ENCODE results near the gene ITGB8.

Gene ITGB8

DNA sequence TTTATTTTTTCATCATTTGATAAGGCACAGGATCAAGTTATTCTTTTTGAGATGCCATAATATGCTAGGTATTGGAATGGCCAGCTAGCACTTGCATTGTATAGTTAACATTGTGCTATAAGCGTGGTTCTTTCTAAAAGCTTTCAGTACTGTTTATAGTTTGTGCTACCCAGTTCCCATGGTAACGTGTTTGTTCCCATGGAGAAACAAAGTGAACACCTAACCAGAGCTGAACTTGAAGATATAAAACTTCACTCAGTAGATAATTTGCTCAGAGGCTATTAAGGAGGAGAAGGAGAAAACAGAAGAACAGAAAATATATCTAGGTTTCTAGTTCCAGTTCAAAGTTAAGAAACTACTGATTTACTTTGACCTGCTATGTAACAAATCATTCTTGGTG lies 23.6 kb upstream of the ITGB8 start:
- no peak overlapping the region for H3K9ac ChIP-seq (ENCODE audit: low read depth, low read length)
- no peak for DNase-seq

DNA sequence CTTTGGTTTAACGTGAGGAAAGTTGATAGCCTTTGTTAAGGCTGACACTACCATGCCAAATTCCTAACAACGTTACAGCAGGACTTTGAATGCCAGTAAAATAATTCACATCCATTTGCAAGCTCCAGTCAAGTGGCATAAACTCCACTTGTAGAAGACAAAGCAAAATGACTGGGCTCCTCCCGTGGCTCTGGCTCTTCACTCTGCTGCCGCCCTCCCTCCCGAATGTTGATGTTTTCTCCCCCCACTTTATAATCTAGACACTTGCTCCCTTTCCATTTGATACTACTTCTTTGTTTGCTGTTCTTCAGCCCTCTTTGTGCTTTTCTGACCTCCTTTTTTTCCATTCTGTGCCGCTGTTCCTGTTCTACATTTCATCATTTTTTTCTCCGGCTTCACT lies 22.8 kb upstream of the ITGB8 start:
- ATAC-seq (ENCODE audit: insufficient read depth, low read depth) = no peak
- Histone ChIP-seq H3K4me3 (ENCODE audit: low read depth in 1 of 2, low read length in 2 of 2) (no peak overlapping the region), H3K27ac (ENCODE audit: low read length) (no peak overlapping the region), H3K4me1 (ENCODE audit: insufficient read depth, low read length) (no peaks in the 10 kb centered on the region), H3K4me2 (ENCODE audit: insufficient read depth, low read length) (no peak overlapping the region), H3K27me3 (ENCODE audit: insufficient read depth, low read length, poor library complexity) (no peaks in the 10 kb centered on the region), H4K20me1 (ENCODE audit: insufficient read depth, low read length) (no peaks in the 10 kb centered on the region), H3K79me2 (ENCODE audit: insufficient read depth, low read length) (no peaks in the 10 kb centered on the region), H3K9me3 (ENCODE audit: insufficient read depth, low read length, severe bottlenecking) (no peaks in the 10 kb centered on the region), H3K9ac (ENCODE audit: low read depth, low read length) (no peak overlapping the region), H2AFZ (ENCODE audit: low read depth, low read length) (no peak overlapping the region), H3K36me3 (ENCODE audit: insufficient read depth, low read length) (no peaks in the 10 kb centered on the region)
- TF ChIP-seq, protein P1, sequence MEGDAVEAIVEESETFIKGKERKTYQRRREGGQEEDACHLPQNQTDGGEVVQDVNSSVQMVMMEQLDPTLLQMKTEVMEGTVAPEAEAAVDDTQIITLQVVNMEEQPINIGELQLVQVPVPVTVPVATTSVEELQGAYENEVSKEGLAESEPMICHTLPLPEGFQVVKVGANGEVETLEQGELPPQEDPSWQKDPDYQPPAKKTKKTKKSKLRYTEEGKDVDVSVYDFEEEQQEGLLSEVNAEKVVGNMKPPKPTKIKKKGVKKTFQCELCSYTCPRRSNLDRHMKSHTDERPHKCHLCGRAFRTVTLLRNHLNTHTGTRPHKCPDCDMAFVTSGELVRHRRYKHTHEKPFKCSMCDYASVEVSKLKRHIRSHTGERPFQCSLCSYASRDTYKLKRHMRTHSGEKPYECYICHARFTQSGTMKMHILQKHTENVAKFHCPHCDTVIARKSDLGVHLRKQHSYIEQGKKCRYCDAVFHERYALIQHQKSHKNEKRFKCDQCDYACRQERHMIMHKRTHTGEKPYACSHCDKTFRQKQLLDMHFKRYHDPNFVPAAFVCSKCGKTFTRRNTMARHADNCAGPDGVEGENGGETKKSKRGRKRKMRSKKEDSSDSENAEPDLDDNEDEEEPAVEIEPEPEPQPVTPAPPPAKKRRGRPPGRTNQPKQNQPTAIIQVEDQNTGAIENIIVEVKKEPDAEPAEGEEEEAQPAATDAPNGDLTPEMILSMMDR (IDR thresholded peaks at IDR 0.05; ENCODE audit: borderline replicate concordance, extremely low read depth, low read length, poor library complexity, severe bottlenecking) = no peak
- TF ChIP-seq EZH2 (IDR thresholded peaks at IDR 0.05; ENCODE audit: borderline replicate concordance, low read depth, low read length, severe bottlenecking) = no peak
- no peak for DNase-seq

More for the DNA sequence above, 23.6 kb upstream of the ITGB8 start:
- Histone ChIP-seq H3K27me3 (ENCODE audit: insufficient read depth, low read length, poor library complexity) (no peaks in the 10 kb centered on the region), H2AFZ (ENCODE audit: low read depth, low read length) (no peak overlapping the region), H3K79me2 (ENCODE audit: insufficient read depth, low read length) (no peaks in the 10 kb centered on the region), H3K27ac (ENCODE audit: low read length) (no peak overlapping the region), H3K9me3 (ENCODE audit: insufficient read depth, low read length, severe bottlenecking) (no peaks in the 10 kb centered on the region), H3K36me3 (ENCODE audit: insufficient read depth, low read length) (no peaks in the 10 kb centered on the region), H3K4me2 (ENCODE audit: insufficient read depth, low read length) (no peak overlapping the region), H3K4me1 (ENCODE audit: insufficient read depth, low read length) (no peaks in the 10 kb centered on the region), H3K4me3 (ENCODE audit: low read depth in 1 of 2, low read length in 2 of 2) (no peak overlapping the region), H4K20me1 (ENCODE audit: insufficient read depth, low read length) (no peaks in the 10 kb centered on the region)
- TF ChIP-seq, protein P1 (IDR thresholded peaks at IDR 0.05; ENCODE audit: borderline replicate concordance, extremely low read depth, low read length, poor library complexity, severe bottlenecking) = no peak
- TF ChIP-seq EZH2 (IDR thresholded peaks at IDR 0.05; ENCODE audit: borderline replicate concordance, low read depth, low read length, severe bottlenecking) = no peak
- ATAC-seq (ENCODE audit: insufficient read depth, low read depth) = no peak

DNA sequence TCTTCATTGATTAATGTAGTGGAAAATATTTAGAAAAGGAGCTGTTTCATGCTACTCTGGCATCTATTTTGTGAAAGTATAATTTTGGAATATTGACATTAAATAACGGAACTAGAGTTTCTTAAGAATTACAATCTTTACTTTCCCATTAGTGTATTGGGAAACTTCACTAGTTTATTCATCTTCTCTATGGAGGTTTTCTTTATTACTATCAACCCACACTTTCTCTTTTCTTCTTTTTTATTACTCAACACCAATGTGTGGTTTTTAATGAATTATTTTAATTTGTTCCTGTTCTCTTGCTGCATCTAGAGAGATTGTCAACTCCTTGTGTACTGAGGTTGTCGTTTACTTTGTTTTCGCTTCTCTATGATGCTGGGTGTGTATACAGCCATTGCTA lies 20.4 kb upstream of the ITGB8 start:
- H3K27me3 ChIP-seq (ENCODE audit: insufficient read depth, low read length, poor library complexity) = no peaks in the 10 kb centered on the region
- DNase-seq (no peak), ATAC-seq (ENCODE audit: insufficient read depth, low read depth) (no peak)
- no peak overlapping the region for H3K4me2 ChIP-seq (ENCODE audit: insufficient read depth, low read length)
- H3K27ac ChIP-seq (ENCODE audit: low read length) = no peak overlapping the region
- no peaks in the 10 kb centered on the region for H3K4me1 ChIP-seq (ENCODE audit: insufficient read depth, low read length)
- no peaks in the 10 kb centered on the region for H3K9me3 ChIP-seq (ENCODE audit: insufficient read depth, low read length, severe bottlenecking)
- no peaks in the 10 kb centered on the region for H3K79me2 ChIP-seq (ENCODE audit: insufficient read depth, low read length)
- no peaks in the 10 kb centered on the region for H4K20me1 ChIP-seq (ENCODE audit: insufficient read depth, low read length)
- H3K9ac ChIP-seq (ENCODE audit: low read depth, low read length) = no peak overlapping the region
- H2AFZ ChIP-seq (ENCODE audit: low read depth, low read length) = no peak overlapping the region
- no peak overlapping the region for H3K4me3 ChIP-seq (ENCODE audit: low read depth in 1 of 2, low read length in 2 of 2)
- H3K36me3 ChIP-seq (ENCODE audit: insufficient read depth, low read length) = no peaks in the 10 kb centered on the region
- no peak for TF ChIP-seq EZH2 (IDR thresholded peaks at IDR 0.05; ENCODE audit: borderline replicate concordance, low read depth, low read length, severe bottlenecking)
- TF ChIP-seq, protein P1 (IDR thresholded peaks at IDR 0.05; ENCODE audit: borderline replicate concordance, extremely low read depth, low read length, poor library complexity, severe bottlenecking) = no peak

Measured in DND-41 (cell line).